Measurements from ENCODE around the gene HSPA12A.
A peak's percentile ranks its signal among the peaks of the same experiment; 100 is the strongest.

The HSPA12A gene, protein sequence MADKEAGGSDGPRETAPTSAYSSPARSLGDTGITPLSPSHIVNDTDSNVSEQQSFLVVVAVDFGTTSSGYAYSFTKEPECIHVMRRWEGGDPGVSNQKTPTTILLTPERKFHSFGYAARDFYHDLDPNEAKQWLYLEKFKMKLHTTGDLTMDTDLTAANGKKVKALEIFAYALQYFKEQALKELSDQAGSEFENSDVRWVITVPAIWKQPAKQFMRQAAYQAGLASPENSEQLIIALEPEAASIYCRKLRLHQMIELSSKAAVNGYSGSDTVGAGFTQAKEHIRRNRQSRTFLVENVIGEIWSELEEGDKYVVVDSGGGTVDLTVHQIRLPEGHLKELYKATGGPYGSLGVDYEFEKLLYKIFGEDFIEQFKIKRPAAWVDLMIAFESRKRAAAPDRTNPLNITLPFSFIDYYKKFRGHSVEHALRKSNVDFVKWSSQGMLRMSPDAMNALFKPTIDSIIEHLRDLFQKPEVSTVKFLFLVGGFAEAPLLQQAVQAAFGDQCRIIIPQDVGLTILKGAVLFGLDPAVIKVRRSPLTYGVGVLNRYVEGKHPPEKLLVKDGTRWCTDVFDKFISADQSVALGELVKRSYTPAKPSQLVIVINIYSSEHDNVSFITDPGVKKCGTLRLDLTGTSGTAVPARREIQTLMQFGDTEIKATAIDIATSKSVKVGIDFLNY

GRCh38 chr10:116742367-116743265 lies at the start of gene HSPA12A:
Gene HSPA12A, minus strand, starts transcription at chr10:116742566. Its CDS starts 97 bp downstream, at chr10:116742469.
- peak; percentile 70 to 76 for DNase-seq

GRCh38 chr10:116791241-116791640 lies 48.9 kb upstream of the HSPA12A start:
- no peak for DNase-seq

DNA sequence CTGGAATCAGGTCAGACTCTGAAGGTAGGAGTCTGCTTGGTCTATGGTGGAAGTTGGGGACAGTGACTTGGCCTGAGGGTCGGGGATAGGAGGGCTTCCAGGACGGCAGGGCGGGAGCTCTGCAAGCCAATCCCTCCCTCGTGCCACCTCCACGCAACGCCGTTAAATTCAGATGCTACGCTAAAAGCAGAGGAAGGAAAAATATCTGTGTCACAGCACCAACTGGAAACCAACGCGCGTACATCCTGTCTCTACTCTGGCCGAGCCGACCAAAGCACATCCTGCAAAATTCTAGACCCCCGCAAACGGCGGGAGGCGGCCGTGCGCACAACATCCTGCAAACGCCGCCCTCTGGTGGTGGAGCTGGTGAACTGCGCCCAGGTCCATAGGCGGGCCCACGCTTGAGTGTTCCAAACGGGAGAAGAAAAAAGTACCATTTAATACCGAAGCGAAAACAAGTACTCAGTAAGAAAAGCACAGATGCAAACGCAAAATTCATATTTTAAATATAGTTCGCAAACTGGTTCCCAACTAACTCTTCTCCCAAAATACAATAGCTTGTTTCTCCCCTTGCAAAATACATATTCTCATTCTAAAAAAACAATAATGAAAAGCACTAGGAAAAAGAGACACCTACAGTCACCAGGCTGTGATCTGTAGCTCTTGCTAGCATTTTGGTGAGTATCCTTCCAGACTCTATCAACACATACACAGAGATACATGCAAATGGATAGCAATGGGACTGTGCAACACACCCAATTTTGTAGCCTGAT lies 45.7 kb upstream of the HSPA12A start:
- DNase-seq, result peak; percentile 85

GRCh38 chr10:116787053-116787659 lies 44.8 kb upstream of the HSPA12A start:
- DNase-seq, result no peak

DNA sequence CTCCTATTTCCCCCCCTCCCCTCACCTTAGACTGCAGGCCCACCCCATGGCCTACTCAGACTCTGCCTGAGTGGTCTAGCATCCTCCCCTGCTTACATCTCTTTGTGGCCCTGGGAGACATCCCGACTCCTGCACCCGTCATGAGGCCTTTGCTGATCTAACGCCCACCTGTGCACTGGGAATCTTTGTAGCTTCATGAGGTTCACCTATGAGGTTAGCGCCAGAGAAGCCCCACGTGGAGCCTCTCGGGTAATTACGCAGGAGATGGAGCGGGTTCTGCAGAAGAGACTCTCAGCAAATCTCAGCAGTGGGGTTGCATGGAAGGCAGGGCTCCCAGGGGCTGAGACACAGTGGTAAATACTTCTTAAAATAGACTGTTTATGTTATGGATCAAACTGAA lies 43.5 kb upstream of the HSPA12A start:
- no peak for DNase-seq

DNA sequence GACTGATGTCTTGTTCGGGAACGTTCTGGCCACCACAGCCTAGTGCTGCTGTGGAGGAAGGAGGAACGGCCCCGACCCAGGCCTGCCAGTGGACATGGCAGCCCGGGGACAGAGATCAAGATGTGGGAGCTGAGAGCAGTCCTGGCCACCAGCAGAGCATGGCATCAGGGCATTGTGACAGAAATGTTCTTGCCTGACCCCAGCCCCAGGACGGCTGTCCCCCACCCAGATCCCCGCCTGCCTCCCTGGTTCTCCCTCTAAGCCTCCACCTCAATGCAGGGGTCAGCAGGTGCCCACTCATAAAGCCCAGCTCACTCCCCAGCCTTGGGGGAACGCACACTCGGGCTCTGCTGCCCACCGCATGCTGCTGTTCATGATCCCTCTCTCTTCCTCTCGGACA lies 42.9 kb upstream of the HSPA12A start:
- DNase-seq, result no peak

DNA sequence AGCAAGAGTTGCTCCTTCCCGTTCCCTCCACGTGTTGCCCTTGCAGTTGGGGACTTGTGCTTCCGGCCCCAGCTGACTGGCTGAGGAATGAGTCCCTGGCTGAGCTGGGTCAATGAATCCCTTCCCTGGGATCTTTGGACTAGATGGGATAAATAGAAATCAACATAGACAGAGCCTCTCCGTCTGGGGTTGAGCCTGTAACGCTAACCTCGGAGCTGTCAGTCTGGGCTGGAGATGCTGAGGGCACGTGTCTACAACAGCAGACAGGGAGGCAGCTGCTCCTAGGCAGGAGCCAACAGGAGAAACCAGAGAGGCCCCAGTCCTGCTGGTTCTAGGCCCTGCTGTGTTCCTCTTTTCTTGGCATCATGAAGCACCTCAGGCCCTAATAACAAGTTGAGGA lies 42.3 kb upstream of the HSPA12A start:
- no peak for DNase-seq

DNA sequence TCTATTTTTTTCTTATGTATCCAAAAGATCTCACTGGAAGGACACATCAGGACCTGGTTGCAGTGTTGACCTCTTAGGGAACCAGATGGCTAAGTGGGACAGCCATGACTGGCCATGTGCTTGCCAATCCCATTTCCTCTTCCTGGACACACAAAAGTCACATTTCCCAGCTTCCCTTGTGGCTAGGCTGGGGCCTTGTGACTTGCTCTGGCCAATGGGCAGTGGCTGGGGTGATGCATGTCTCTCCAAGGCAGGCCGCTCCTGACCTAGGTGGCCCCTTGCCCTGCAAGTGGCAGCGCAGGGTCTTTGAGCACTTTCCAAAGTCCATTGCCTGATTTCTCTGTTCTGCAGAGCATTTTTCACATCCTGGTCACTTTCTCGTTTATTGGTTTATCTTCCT lies 41.7 kb upstream of the HSPA12A start:
- DNase-seq, result no peak

- DNase-seq, result no peak
These were observed 40.8 kb upstream of the HSPA12A start for GRCh38 chr10:116783011-116783655.

GRCh38 chr10:116781370-116781884 lies 39.1 kb upstream of the HSPA12A start:
- no peak for DNase-seq

GRCh38 chr10:116780691-116781205 lies 38.4 kb upstream of the HSPA12A start:
- DNase-seq, result no peak

- DNase-seq, result no peak
These were observed 36.8 kb upstream of the HSPA12A start for GRCh38 chr10:116779076-116779687.

GRCh38 chr10:116777006-116777405 lies 34.6 kb upstream of the HSPA12A start:
- DNase-seq, result no peak

DNA sequence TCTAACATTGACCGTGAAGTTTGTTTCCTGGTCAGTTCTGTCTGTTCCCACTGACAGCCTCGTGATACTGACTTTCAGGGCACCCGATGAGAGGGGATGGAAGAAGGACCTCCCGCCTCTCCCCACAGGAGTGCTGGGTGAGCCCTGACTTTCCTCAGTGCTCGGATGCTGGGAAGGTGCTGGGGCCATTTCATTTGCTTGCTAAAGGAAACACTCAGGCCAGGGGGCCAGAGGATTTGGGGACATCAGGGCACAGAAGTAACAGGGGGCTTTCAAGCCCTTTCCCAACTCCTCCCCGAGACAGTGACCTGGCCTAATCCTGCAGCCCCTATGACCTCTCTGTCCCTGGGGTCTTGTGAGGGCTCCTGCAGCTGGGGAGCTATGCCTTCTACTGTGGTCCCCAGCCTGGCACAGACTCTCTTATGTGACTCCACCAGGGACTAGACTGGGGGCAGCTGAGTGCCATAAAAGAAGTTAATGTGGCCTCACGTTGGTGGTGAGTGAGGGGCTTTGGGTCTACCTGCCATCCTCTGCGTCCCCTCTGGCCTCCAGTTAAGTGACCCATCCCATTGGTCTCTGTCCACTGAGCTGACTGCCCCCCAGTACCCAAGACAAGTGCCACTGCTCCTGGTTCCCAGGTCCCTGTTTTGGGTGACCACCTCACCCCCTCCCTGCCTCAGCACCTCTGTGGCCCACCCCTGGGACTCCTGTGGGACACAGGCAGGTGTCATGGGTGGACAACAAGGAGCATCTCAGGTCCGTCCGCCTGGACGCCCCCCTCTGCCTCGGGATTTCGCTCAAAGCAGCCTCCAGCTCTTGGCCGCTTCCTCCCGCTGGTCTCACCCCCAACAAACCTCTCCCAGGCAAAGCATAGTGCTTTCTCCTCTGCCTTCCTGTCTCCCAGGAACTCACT lies 33.4 kb upstream of the HSPA12A start:
- no peak for DNase-seq

GRCh38 chr10:116774728-116775151 lies 32.4 kb upstream of the HSPA12A start:
- DNase-seq, result no peak

GRCh38 chr10:116772909-116773705 lies 30.7 kb upstream of the HSPA12A start:
- DNase-seq, result no peak

GRCh38 chr10:116771959-116772585 lies 29.7 kb upstream of the HSPA12A start:
- no peak for DNase-seq
